HCT116 (cell line): ENCODE measurements around the gene TIMM17A. TPM values are rescaled to one million over a fixed set of nuclear protein-coding genes. Genes with fewer than 3 reads are reported as not detected.
"Not testable (repeated sequence)": the region's sequence is repeated elsewhere in the genome, so short reads cannot be mapped to it uniquely, and the experiment has no call there.

ENCODE experiments used
- ATAC-seq: fragments of 200-7000 bp; cut with Tn5 transposase; 2 replicates; pipeline ENCODE4 v1.9.1; 2020; ENCODE audit warnings: mild to moderate bottlenecking, moderate library complexity
- BruUV-seq: library from RNA; stranded (reverse); fragments of 400-500 nt; replicated peaks from 2 replicates; lab custom pipeline; 2021; lab: Mats Ljungman, UMichigan
- CTCF ChIA-PET: fragments of 300-600 bp; sonication (Branson Sonifier 250); formaldehyde crosslinking; loops from one replicate; lab custom pipeline; 2021; ENCODE audit warnings: antibody characterized with exemption; lab: Charles Lee
- POLR2A ChIA-PET: fragments of 300-600, 350-600 bp; sonication (Branson Sonifier 250); formaldehyde crosslinking; loops from one replicate; lab custom pipeline; 2021; ENCODE audit warnings: antibody characterized with exemption; lab: Charles Lee
- RAD21 ChIA-PET, 2 experiments: fragments of 300-600 bp; sonication (Branson Sonifier 250); formaldehyde crosslinking; loops; one replicate each; lab custom pipeline; 2023; ENCODE audit warnings: low total read pairs in 2 of 2; ENCODE audit not compliant: uncharacterized antibody in 2 of 2, unreplicated experiment in 2 of 2, low non-redundant PET in 1 of 2; lab: Charles Lee
- DNase-seq: peaks from one replicate; pipeline ENCODE4 v3.0.0-alpha.2; 2010; ENCODE audit warnings: low read depth, low spot score
- H2AFZ ChIP-seq: fragments of 200-600 bp; shearing (Covaris generic), sonication (generic); 2 replicates; pipeline ENCODE4 v1.6.1; 2017; ENCODE audit warnings: low read depth, mixed run types, mixed read lengths, antibody characterized with exemption, low read length; ENCODE audit not compliant: poor library complexity, severe bottlenecking
- H3K27ac ChIP-seq: 2 replicates; pipeline ENCODE4 v1.5.1; 2012; ENCODE audit warnings: low read depth, low read length
- H3K27me3 ChIP-seq: fragments of 200-600 bp; sonication (generic); 2 replicates; pipeline ENCODE4 v1.6.1; 2016; ENCODE audit warnings: mixed run types, low read length, mixed read lengths; ENCODE audit not compliant: insufficient read depth
- H3K36me3 ChIP-seq, 2 experiments: fragments of 200-500 bp in 1 of 2; fragments of 200-600 bp in 1 of 2; sonication (Bioruptor generic) in 1 of 2; sonication (generic) in 1 of 2; 2 replicates each; pipeline versions ENCODE4 v1.5.1 to v1.6.1; 2014 to 2016; ENCODE audit warnings: low read length in 2 of 2, inconsistent platforms in 1 of 2, mixed read lengths in 1 of 2, mixed run types in 1 of 2; ENCODE audit not compliant: insufficient read depth in 2 of 2, control insufficient read depth in 1 of 2
- H3K4me1 ChIP-seq, 2 experiments: fragments of 200-600 bp in 1 of 2; sonication (generic) in 1 of 2; 2 replicates each; pipeline versions ENCODE4 v1.5.1 to v1.6.1; 2012 to 2017; ENCODE audit warnings: low read length in 2 of 2, inconsistent platforms in 1 of 2, mild to moderate bottlenecking in 1 of 2, mixed read lengths in 1 of 2, mixed run types in 1 of 2, moderate library complexity in 1 of 2; ENCODE audit not compliant: insufficient read depth in 2 of 2, control insufficient read depth in 1 of 2
- H3K4me2 ChIP-seq: fragments of 200-600 bp; sonication (generic); 2 replicates; pipeline ENCODE4 v1.6.1; 2017; ENCODE audit warnings: mixed run types, low read length, mixed read lengths
- H3K4me3 ChIP-seq, 2 experiments: fragments of 200-600 bp in 1 of 2; sonication (generic) in 1 of 2; replicated peaks in 1 of 2; 2 replicates each; pipeline ENCODE4 v1.5.1; 2011 to 2016; ENCODE audit warnings: low read length in 2 of 2, control low read depth in 1 of 2, low read depth in 1 of 2, mild to moderate bottlenecking in 1 of 2, mixed read lengths in 1 of 2, mixed run types in 1 of 2
- H3K79me2 ChIP-seq: fragments of 200-600 bp; sonication (generic); 2 replicates; pipeline ENCODE4 v1.6.1; 2017; ENCODE audit warnings: mild to moderate bottlenecking, mixed run types, low read length, moderate library complexity, mixed read lengths; ENCODE audit not compliant: insufficient read depth
- H3K9ac ChIP-seq: fragments of 200-600 bp; sonication (generic); 2 replicates; pipeline ENCODE4 v1.6.1; 2016; ENCODE audit warnings: low read length, mixed read lengths
- H3K9me2 ChIP-seq: fragments of 200-600 bp; sonication (generic), shearing (Covaris generic); 2 replicates; pipeline ENCODE4 v1.6.1; 2017; ENCODE audit warnings: mixed run types, mild to moderate bottlenecking, moderate library complexity; ENCODE audit not compliant: insufficient read depth
- H3K9me3 ChIP-seq, 2 experiments: fragments of 200-500 bp in 1 of 2; fragments of 200-600 bp in 1 of 2; sonication (Bioruptor generic) in 1 of 2; sonication (generic) in 1 of 2; 2 replicates each; pipeline ENCODE4 v1.6.1; 2014 to 2017; ENCODE audit warnings: low read length in 2 of 2, mixed read lengths in 2 of 2, inconsistent platforms in 1 of 2, low read depth in 1 of 2, mild to moderate bottlenecking in 1 of 2, mixed run types in 1 of 2, moderate library complexity in 1 of 2; ENCODE audit not compliant: control insufficient read depth in 1 of 2, insufficient read depth in 1 of 2
- H4K20me1 ChIP-seq: fragments of 200-600 bp; sonication (generic), shearing (Covaris generic); 2 replicates; pipeline ENCODE4 v1.6.1; 2017; ENCODE audit warnings: mixed run types, mild to moderate bottlenecking, moderate library complexity; ENCODE audit not compliant: insufficient read depth
- EZH2 ChIP-seq: fragments of 200-600 bp; sonication (generic); IDR thresholded peaks from 2 replicates; pipeline ENCODE4 v1.6.1; 2017; ENCODE audit warnings: antibody characterized with exemption, mixed run types
- FOSL1 ChIP-seq: IDR thresholded peaks from 2 replicates; pipeline ENCODE4 v1.6.1; 2012; ENCODE audit warnings: low read depth
- TCF7L2 ChIP-seq: IDR thresholded peaks from 2 replicates; pipeline ENCODE4 v1.7.0; 2011; ENCODE audit warnings: borderline replicate concordance, inconsistent platforms; ENCODE audit not compliant: insufficient read depth, insufficient read length; ENCODE audit errors: extremely low read depth
- ZNF274 ChIP-seq: fragments of 200-500 bp; sonication (Bioruptor generic); IDR thresholded peaks from 2 replicates; pipeline ENCODE4 v1.6.1; 2014; ENCODE audit warnings: mild to moderate bottlenecking, low read depth, low read length, inconsistent platforms
- intact Hi-C: fragments of 100-400 bp; cut with micrococcal nuclease; formaldehyde crosslinking; loops from 2 replicates; pipeline ENCODE4 v1.10.0; 2022
- total RNA-seq: library from RNA; stranded (reverse); gene quantifications from one replicate; pipeline ENCODE4 v1.2.1, GENCODE V29; 2021; ENCODE audit not compliant: unreplicated experiment

The TIMM17A gene
- total RNA-seq, 1 experiment from 2014 or later, result 100 TPM

- ATAC-seq, result no peak
- POLR2A ChIA-PET, result interaction anchor here (1.3 kb wide), 1 partner anchor 62 kb away, joined by 3 read pairs; no protein-coding TSS in a partner anchor
- Histone ChIP-seq H3K4me3 (no peak overlapping the region), H2AFZ (no peak overlapping the region), H4K20me1 (0 out of 2 replicates have a peak, but pooled peaks cover 3% of the 10 kb centered on the region), H3K9me2 (no peaks in the 10 kb centered on the region), H3K27ac (no peak overlapping the region), H3K9ac (no peak overlapping the region), H3K79me2 (peaks cover 74% of the 10 kb centered on the region), H3K9me3 (no peaks in the 10 kb centered on the region), H3K4me1 (peaks cover 4 to 10% of the 10 kb centered on the region in 2 experiments; a peak in 1 of 4 replicates), H3K4me2 (no peak overlapping the region), H3K27me3 (no peaks in the 10 kb centered on the region), H3K36me3 (peaks cover 37 to 38% of the 10 kb centered on the region in 2 experiments)
- RAD21 ChIA-PET, result no interaction called here
- no TSS peak for BruUV-seq
- CTCF ChIA-PET, result interaction anchor here (0.6 kb wide), 1 partner anchor 704 kb away, joined by 3 read pairs; no protein-coding TSS in a partner anchor
- no peak for TF ChIP-seq EZH2
- no peak for TF ChIP-seq ZNF274
- TF ChIP-seq TCF7L2, result no peak
- TF ChIP-seq FOSL1, result no peak
- intact Hi-C loops, result loop anchor here (5.0 kb wide), 1 partner anchor 61 kb away; no protein-coding TSS in a partner anchor
- no peak for DNase-seq
Measured at GRCh38 chr1:201958348-201958747, 3.0 kb downstream of the TIMM17A start.

GRCh38 chr1:201962382-201962781 lies 7.1 kb downstream of the TIMM17A start:
- ATAC-seq, POLR2A ChIA-PET, H3K27me3 ChIP-seq, H3K9me2 ChIP-seq, H3K9me3 ChIP-seq, CTCF ChIA-PET, H3K9ac ChIP-seq, DNase-seq, BruUV-seq, intact Hi-C loops, H2AFZ ChIP-seq, H4K20me1 ChIP-seq, H3K4me1 ChIP-seq, H3K4me2 ChIP-seq, H3K4me3 ChIP-seq, H3K27ac ChIP-seq, RAD21 ChIA-PET: not testable (repeated sequence)
- Histone ChIP-seq H3K79me2 (peaks cover 84% of the 10 kb centered on the region), H3K36me3 (peaks cover 61 to 63% of the 10 kb centered on the region in 2 experiments)
